ENCODE results near the gene CACNA2D1.

Gene CACNA2D1

DNA sequence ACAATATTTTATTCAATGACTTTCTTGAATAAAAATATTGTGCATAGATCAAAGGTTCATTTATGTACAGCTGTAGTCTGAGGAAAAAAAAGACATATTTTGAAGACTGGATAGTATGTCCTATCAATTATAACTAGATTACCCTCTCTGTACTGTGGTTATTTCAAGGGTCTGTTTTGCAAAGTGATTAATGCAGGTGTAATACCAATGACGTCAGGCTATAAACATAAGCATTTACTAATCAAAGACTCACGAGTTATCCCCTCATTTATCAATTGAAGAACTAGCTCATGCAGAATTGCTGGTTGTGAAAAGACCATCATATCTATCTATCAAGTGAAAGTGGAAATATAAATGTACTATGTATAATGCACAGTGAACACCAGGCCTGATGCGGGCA is 460.2 kb downstream of the CACNA2D1 start:
- ATAC-seq, result no peak
- TF ChIP-seq RARB (CRISPR knock-in tag; IDR thresholded peaks at IDR 0.05), result no peak
- no peak for TF ChIP-seq TCF4 (CRISPR knock-in tag; IDR thresholded peaks at IDR 0.05; ENCODE audit: borderline replicate concordance)
- TF ChIP-seq BACH2 (CRISPR knock-in tag; IDR thresholded peaks at IDR 0.05; ENCODE audit: borderline replicate concordance), result no peak
- no peak for TF ChIP-seq PPARA (CRISPR knock-in tag; IDR thresholded peaks at IDR 0.05; ENCODE audit: borderline replicate concordance)
- TF ChIP-seq ZFP3 (CRISPR knock-in tag; IDR thresholded peaks at IDR 0.05), result no peak
- TF ChIP-seq ZNF565 (CRISPR knock-in tag; conservative IDR thresholded peaks at IDR 0.05; ENCODE audit: low read depth), result no peak
- TF ChIP-seq, protein P1, sequence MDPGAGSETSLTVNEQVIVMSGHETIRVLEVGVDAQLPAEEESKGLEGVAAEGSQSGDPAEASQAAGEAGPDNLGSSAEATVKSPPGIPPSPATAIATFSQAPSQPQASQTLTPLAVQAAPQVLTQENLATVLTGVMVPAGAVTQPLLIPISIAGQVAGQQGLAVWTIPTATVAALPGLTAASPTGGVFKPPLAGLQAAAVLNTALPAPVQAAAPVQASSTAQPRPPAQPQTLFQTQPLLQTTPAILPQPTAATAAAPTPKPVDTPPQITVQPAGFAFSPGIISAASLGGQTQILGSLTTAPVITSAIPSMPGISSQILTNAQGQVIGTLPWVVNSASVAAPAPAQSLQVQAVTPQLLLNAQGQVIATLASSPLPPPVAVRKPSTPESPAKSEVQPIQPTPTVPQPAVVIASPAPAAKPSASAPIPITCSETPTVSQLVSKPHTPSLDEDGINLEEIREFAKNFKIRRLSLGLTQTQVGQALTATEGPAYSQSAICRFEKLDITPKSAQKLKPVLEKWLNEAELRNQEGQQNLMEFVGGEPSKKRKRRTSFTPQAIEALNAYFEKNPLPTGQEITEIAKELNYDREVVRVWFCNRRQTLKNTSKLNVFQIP (CRISPR knock-in tag; IDR thresholded peaks at IDR 0.05; ENCODE audit: borderline replicate concordance, low read depth), result no peak
- TF ChIP-seq ESRRG (CRISPR knock-in tag; IDR thresholded peaks at IDR 0.05), result no peak
- TF ChIP-seq, protein P2, sequence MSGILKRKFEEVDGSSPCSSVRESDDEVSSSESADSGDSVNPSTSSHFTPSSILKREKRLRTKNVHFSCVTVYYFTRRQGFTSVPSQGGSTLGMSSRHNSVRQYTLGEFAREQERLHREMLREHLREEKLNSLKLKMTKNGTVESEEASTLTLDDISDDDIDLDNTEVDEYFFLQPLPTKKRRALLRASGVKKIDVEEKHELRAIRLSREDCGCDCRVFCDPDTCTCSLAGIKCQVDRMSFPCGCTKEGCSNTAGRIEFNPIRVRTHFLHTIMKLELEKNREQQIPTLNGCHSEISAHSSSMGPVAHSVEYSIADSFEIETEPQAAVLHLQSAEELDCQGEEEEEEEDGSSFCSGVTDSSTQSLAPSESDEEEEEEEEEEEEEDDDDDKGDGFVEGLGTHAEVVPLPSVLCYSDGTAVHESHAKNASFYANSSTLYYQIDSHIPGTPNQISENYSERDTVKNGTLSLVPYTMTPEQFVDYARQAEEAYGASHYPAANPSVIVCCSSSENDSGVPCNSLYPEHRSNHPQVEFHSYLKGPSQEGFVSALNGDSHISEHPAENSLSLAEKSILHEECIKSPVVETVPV (CRISPR knock-in tag; IDR thresholded peaks at IDR 0.05), result no peak
- TF ChIP-seq TOX (CRISPR knock-in tag; IDR thresholded peaks at IDR 0.05; ENCODE audit: borderline replicate concordance), result no peak
- no peak for TF ChIP-seq ARNTL (CRISPR knock-in tag; IDR thresholded peaks at IDR 0.05; ENCODE audit: borderline replicate concordance, low read depth)
- no peak for TF ChIP-seq OSR1 (CRISPR knock-in tag; IDR thresholded peaks at IDR 0.05)
- no peak for TF ChIP-seq ZC3H10 (CRISPR knock-in tag; IDR thresholded peaks at IDR 0.05)
- TF ChIP-seq, protein P3, sequence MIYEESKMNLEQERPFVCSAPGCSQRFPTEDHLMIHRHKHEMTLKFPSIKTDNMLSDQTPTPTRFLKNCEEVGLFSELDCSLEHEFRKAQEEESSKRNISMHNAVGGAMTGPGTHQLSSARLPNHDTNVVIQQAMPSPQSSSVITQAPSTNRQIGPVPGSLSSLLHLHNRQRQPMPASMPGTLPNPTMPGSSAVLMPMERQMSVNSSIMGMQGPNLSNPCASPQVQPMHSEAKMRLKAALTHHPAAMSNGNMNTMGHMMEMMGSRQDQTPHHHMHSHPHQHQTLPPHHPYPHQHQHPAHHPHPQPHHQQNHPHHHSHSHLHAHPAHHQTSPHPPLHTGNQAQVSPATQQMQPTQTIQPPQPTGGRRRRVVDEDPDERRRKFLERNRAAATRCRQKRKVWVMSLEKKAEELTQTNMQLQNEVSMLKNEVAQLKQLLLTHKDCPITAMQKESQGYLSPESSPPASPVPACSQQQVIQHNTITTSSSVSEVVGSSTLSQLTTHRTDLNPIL (CRISPR knock-in tag; IDR thresholded peaks at IDR 0.05; ENCODE audit: low read depth), result no peak
- no peak for TF ChIP-seq GLIS3 (CRISPR knock-in tag; IDR thresholded peaks at IDR 0.05)
- TF ChIP-seq ZNF70 (CRISPR knock-in tag; IDR thresholded peaks at IDR 0.05), result no peak
- TF ChIP-seq ZNF8 (CRISPR knock-in tag; IDR thresholded peaks at IDR 0.05), result no peak
- TF ChIP-seq ISL1 (CRISPR knock-in tag; IDR thresholded peaks at IDR 0.05), result no peak
- no peak for TF ChIP-seq CSDC2 (CRISPR knock-in tag; IDR thresholded peaks at IDR 0.05)
- no peak for TF ChIP-seq ZFP30 (CRISPR knock-in tag; IDR thresholded peaks at IDR 0.05)

DNA sequence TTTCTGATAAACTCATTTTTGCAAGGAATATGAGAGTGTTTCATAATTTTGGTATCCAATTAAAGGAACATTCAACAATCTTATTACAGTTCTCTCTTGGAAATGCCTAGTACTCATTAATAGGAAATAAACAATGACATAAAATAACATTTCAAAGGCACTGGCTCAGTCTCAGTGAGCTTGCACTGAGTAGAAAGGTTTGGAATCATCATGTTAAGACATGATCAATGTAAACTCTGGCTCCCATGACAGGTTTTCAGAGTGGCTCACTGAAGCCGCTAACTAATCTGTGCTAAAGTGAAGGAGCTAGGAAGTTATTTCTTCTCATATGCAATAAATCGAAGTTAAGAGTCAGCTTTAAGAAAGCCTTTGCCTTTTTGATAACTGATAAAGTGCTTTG is 470.5 kb downstream of the CACNA2D1 start:
- TF ChIP-seq TCF4 (CRISPR knock-in tag; IDR thresholded peaks at IDR 0.05; ENCODE audit: borderline replicate concordance) (no peak), RARB (CRISPR knock-in tag; IDR thresholded peaks at IDR 0.05) (no peak)

DNA sequence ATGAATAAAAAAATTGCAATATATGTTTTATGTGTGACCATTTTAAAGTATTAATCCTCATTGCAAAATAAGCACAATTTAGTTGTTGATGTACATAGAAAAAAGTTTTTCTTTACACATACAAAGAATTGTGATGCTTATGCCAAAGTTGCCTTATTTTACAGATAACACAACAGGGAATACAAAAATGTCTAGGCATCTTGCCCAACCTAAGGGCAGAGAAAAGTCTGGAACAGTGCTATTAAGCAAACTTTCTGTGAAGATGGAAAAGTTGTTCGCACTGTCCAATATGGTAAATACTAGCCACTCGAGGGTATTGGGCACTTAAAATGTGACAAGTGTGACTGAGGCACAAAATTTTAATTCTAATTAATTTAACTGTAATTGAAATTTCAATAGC is 483.6 kb downstream of the CACNA2D1 start:
- no peak for TF ChIP-seq TCF4 (CRISPR knock-in tag; IDR thresholded peaks at IDR 0.05; ENCODE audit: borderline replicate concordance)
- no peak for TF ChIP-seq CSDC2 (CRISPR knock-in tag; IDR thresholded peaks at IDR 0.05)
- TF ChIP-seq ARNTL (CRISPR knock-in tag; IDR thresholded peaks at IDR 0.05; ENCODE audit: borderline replicate concordance, low read depth), result no peak
- TF ChIP-seq, protein P3 (CRISPR knock-in tag; IDR thresholded peaks at IDR 0.05; ENCODE audit: low read depth), result no peak
- no peak for TF ChIP-seq PPARA (CRISPR knock-in tag; IDR thresholded peaks at IDR 0.05; ENCODE audit: borderline replicate concordance)
- no peak for ATAC-seq

More for the DNA sequence above, 470.5 kb downstream of the CACNA2D1 start:
- no peak for ATAC-seq

DNA sequence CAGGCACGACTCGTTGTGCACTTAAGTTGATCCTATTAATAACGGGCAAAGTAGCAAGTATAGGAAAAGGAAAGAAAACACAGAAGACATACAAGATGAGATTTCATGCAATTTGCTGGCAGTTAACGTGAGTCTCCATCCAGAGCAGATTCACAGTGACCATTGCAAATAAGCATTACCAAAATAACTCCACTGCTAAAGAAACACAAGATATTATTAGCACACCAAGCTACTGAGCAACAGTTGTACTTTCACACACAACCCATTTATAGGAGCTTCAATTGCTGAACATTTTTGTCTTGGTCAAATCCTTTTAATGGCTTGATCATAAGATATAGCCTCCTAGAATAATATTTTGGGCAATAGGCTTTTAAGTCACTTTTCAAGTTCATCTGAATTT is 486.1 kb downstream of the CACNA2D1 start:
- ATAC-seq, result no peak

More for the DNA sequence above, 486.1 kb downstream of the CACNA2D1 start:
- TF ChIP-seq, protein P4, sequence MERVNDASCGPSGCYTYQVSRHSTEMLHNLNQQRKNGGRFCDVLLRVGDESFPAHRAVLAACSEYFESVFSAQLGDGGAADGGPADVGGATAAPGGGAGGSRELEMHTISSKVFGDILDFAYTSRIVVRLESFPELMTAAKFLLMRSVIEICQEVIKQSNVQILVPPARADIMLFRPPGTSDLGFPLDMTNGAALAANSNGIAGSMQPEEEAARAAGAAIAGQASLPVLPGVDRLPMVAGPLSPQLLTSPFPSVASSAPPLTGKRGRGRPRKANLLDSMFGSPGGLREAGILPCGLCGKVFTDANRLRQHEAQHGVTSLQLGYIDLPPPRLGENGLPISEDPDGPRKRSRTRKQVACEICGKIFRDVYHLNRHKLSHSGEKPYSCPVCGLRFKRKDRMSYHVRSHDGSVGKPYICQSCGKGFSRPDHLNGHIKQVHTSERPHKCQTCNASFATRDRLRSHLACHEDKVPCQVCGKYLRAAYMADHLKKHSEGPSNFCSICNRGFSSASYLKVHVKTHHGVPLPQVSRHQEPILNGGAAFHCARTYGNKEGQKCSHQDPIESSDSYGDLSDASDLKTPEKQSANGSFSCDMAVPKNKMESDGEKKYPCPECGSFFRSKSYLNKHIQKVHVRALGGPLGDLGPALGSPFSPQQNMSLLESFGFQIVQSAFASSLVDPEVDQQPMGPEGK (CRISPR knock-in tag; IDR thresholded peaks at IDR 0.05; ENCODE audit: borderline replicate concordance), result no peak
- TF ChIP-seq, protein P5, sequence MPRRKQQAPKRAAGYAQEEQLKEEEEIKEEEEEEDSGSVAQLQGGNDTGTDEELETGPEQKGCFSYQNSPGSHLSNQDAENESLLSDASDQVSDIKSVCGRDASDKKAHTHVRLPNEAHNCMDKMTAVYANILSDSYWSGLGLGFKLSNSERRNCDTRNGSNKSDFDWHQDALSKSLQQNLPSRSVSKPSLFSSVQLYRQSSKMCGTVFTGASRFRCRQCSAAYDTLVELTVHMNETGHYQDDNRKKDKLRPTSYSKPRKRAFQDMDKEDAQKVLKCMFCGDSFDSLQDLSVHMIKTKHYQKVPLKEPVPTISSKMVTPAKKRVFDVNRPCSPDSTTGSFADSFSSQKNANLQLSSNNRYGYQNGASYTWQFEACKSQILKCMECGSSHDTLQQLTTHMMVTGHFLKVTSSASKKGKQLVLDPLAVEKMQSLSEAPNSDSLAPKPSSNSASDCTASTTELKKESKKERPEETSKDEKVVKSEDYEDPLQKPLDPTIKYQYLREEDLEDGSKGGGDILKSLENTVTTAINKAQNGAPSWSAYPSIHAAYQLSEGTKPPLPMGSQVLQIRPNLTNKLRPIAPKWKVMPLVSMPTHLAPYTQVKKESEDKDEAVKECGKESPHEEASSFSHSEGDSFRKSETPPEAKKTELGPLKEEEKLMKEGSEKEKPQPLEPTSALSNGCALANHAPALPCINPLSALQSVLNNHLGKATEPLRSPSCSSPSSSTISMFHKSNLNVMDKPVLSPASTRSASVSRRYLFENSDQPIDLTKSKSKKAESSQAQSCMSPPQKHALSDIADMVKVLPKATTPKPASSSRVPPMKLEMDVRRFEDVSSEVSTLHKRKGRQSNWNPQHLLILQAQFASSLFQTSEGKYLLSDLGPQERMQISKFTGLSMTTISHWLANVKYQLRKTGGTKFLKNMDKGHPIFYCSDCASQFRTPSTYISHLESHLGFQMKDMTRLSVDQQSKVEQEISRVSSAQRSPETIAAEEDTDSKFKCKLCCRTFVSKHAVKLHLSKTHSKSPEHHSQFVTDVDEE (CRISPR knock-in tag; IDR thresholded peaks at IDR 0.05), result no peak
- no peak for TF ChIP-seq CSDC2 (CRISPR knock-in tag; IDR thresholded peaks at IDR 0.05)
- TF ChIP-seq, protein P3 (CRISPR knock-in tag; IDR thresholded peaks at IDR 0.05; ENCODE audit: low read depth), result no peak
- no peak for TF ChIP-seq TOX (CRISPR knock-in tag; IDR thresholded peaks at IDR 0.05; ENCODE audit: borderline replicate concordance)
- TF ChIP-seq, protein P1 (CRISPR knock-in tag; IDR thresholded peaks at IDR 0.05; ENCODE audit: borderline replicate concordance, low read depth), result no peak
- TF ChIP-seq ZFP3 (CRISPR knock-in tag; IDR thresholded peaks at IDR 0.05), result no peak

Measured in SK-N-SH treated with all-trans-retinoic acid at 6 μM for 48 hours (cell line).